Muscle layer of colon (tissue), 2 donors: ENCODE measurements around the gene RAB6B.

Experiments used
- H3K27ac ChIP-seq: one replicate; pipeline ENCODE4 v1.7.0; 2013; ENCODE audit warnings: low read depth, mild to moderate bottlenecking, low read length, moderate library complexity
- H3K27me3 ChIP-seq, 2 donors: one replicate each; pipeline ENCODE4 v1.7.0; 2013; ENCODE audit warnings: low read length in 2 of 2, mild to moderate bottlenecking in 2 of 2; ENCODE audit not compliant: insufficient read depth in 2 of 2, control insufficient read depth in 1 of 2
- H3K36me3 ChIP-seq: one replicate; pipeline ENCODE4 v1.7.0; 2013; ENCODE audit warnings: mild to moderate bottlenecking, low read length; ENCODE audit not compliant: insufficient read depth
- H3K4me1 ChIP-seq: one replicate; pipeline ENCODE4 v1.7.0; 2013; ENCODE audit warnings: mild to moderate bottlenecking, low read length; ENCODE audit not compliant: insufficient read depth
- H3K4me3 ChIP-seq, 2 donors: one replicate each; pipeline ENCODE4 v1.7.0; 2013; ENCODE audit warnings: low read length in 2 of 2, low read depth in 1 of 2, mild to moderate bottlenecking in 1 of 2, moderate library complexity in 1 of 2
- H3K9ac ChIP-seq: one replicate; pipeline ENCODE4 v1.7.0; 2013; ENCODE audit warnings: low read length
- H3K9me3 ChIP-seq: one replicate; pipeline ENCODE4 v1.7.0; 2013; ENCODE audit warnings: mild to moderate bottlenecking, low read length
- donor health status: abdominal sarcoma.
- donor health status: Adenocarcinoma of cecum.

Gene RAB6B

GRCh38 chr3:133928136-133928893 is 32.6 kb upstream of the RAB6B start:
- H3K4me3 ChIP-seq: peak overlapping the region; percentile 38 to 66
- H3K27ac ChIP-seq: no peak overlapping the region
- peak overlapping the region; percentile 49 for H3K9ac ChIP-seq

GRCh38 chr3:133927540-133928066 is 31.9 kb upstream of the RAB6B start:
- Histone ChIP-seq H3K27ac (no peak overlapping the region), H3K4me1 (peaks cover 5% of the 10 kb centered on the region), H3K9me3 (no peaks in the 10 kb centered on the region), H3K9ac (peak overlapping the region; percentile 49), H3K36me3 (no peaks in the 10 kb centered on the region), H3K27me3 (no peaks in the 10 kb centered on the region), H3K4me3 (peak overlapping the region; percentile 44 to 66)

More at GRCh38 chr3:133928136-133928893, 32.6 kb upstream of the RAB6B start:
- Histone ChIP-seq H3K27me3 (no peaks in the 10 kb centered on the region), H3K4me1 (peaks cover 5% of the 10 kb centered on the region), H3K9me3 (no peaks in the 10 kb centered on the region), H3K36me3 (no peaks in the 10 kb centered on the region)

GRCh38 chr3:133926736-133927539 is 31.3 kb upstream of the RAB6B start:
- Histone ChIP-seq H3K36me3 (no peaks in the 10 kb centered on the region), H3K27me3 (no peaks in the 10 kb centered on the region), H3K4me3 (peak overlapping the region; percentile 44 to 66), H3K9me3 (no peaks in the 10 kb centered on the region), H3K4me1 (peaks cover 5% of the 10 kb centered on the region), H3K27ac (no peak overlapping the region), H3K9ac (no peak overlapping the region)

- Histone ChIP-seq H3K4me1 (peaks cover 5% of the 10 kb centered on the region), H3K27ac (no peak overlapping the region), H3K9me3 (no peaks in the 10 kb centered on the region), H3K9ac (no peak overlapping the region), H3K36me3 (no peaks in the 10 kb centered on the region), H3K27me3 (no peaks in the 10 kb centered on the region), H3K4me3 (no peak overlapping the region)
Measured at GRCh38 chr3:133925960-133926735, 30.5 kb upstream of the RAB6B start.

- Histone ChIP-seq H3K9me3 (no peaks in the 10 kb centered on the region), H3K4me3 (no peak overlapping the region), H3K27me3 (no peaks in the 10 kb centered on the region), H3K4me1 (peaks cover 5% of the 10 kb centered on the region), H3K27ac (no peak overlapping the region), H3K9ac (no peak overlapping the region), H3K36me3 (no peaks in the 10 kb centered on the region)
Measured at GRCh38 chr3:133924041-133924440, 28.4 kb upstream of the RAB6B start.

GRCh38 chr3:133921592-133921991 is 25.9 kb upstream of the RAB6B start:
- H3K9me3 ChIP-seq: no peaks in the 10 kb centered on the region
- no peak overlapping the region for H3K27ac ChIP-seq
- no peaks in the 10 kb centered on the region for H3K36me3 ChIP-seq
- H3K4me3 ChIP-seq: no peak overlapping the region
- no peaks in the 10 kb centered on the region for H3K27me3 ChIP-seq
- no peaks in the 10 kb centered on the region for H3K4me1 ChIP-seq
- no peak overlapping the region for H3K9ac ChIP-seq

DNA sequence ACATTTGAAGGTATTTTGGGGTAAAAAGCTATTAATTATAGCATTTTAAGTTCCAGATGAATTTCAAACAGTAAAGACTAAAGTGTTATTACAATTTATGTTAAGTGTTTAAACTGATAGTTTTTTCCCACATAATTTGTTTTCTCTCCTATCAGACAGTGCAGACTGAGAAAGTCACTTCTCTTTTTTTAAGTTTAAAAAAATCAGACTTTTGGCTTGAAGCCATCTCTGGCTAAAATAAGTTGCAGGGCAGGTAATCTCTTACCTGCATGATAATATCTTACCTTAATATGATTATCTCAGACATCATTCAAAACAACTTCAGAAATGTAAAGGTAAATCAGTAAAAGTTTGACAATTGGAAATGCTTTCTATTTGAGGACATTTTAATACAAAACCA is 21.5 kb upstream of the RAB6B start:
- H3K9ac ChIP-seq: no peak overlapping the region
- peaks cover 0 to 4% of the 10 kb centered on the region in 2 donors for H3K27me3 ChIP-seq
- H3K9me3 ChIP-seq: no peaks in the 10 kb centered on the region
- H3K36me3 ChIP-seq: no peaks in the 10 kb centered on the region
- no peaks in the 10 kb centered on the region for H3K4me1 ChIP-seq
- H3K27ac ChIP-seq: no peak overlapping the region
- no peak overlapping the region for H3K4me3 ChIP-seq

- Histone ChIP-seq H3K4me1 (no peaks in the 10 kb centered on the region), H3K27ac (no peak overlapping the region), H3K27me3 (peaks cover 0 to 4% of the 10 kb centered on the region in 2 donors), H3K4me3 (no peak overlapping the region), H3K9ac (no peak overlapping the region), H3K9me3 (no peaks in the 10 kb centered on the region), H3K36me3 (no peaks in the 10 kb centered on the region)
Measured at GRCh38 chr3:133915685-133916658, 20.3 kb upstream of the RAB6B start.

DNA sequence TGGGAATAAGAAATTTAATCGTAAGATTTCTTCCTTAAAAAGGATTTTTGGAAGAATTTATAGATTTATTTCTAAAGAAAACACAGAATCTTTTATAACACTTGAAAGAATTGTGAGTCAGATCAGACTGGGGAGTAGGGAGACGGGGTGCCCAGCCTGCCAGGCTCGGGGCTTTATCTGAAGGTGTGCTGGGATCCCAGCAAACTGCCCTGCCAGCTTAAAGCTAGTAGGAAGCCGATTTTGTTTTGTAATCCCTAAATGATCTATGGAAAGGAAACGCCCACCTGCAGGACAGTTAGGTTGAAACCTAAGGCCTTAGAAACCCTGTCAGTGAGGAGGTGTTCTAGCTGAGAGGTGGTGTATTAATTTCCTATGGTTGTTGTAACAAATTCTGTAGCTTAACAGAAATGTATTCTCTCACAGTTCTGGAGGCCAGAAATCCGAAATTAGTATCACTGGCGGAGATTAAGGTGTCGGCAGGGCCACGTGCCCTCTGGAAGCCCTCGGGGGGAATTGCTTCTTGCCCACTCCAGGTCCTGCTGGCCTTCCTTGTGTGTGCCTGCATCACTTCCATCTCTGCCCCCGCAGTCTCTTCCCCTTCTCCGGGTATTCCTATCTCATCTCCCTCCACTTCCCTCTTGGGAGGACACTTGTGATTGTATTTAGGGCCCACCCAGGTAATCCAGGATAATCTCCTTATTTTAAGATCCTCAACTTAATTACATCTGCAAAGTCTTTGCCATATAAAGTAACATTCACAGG is 19.3 kb upstream of the RAB6B start:
- Histone ChIP-seq H3K27me3 (peaks cover 0 to 4% of the 10 kb centered on the region in 2 donors), H3K27ac (no peak overlapping the region), H3K9ac (no peak overlapping the region), H3K9me3 (no peaks in the 10 kb centered on the region), H3K36me3 (no peaks in the 10 kb centered on the region), H3K4me3 (no peak overlapping the region), H3K4me1 (no peaks in the 10 kb centered on the region)

DNA sequence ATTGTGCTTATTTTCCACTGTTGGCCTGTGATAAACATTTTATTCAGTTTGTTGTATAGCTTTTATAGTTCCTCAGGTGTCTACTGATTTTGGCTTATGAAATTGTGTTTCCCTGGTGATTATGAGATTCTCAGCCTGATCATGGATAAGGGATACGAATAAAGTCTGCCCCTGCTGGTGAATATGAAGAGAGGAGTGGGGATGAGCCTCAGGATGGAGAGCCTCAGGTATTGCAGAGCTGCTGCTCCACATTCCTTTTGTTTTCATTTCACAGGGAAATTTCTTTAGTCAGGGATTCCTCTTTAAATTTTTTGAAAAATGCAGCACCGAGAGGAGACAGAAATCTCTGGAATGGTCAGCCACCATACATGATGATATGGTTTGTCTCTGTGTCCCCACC is 14.7 kb upstream of the RAB6B start:
- H3K4me1 ChIP-seq: no peaks in the 10 kb centered on the region
- H3K27me3 ChIP-seq: peaks cover 0 to 4% of the 10 kb centered on the region in 2 donors
- H3K9ac ChIP-seq: no peak overlapping the region
- no peak overlapping the region for H3K4me3 ChIP-seq
- no peak overlapping the region for H3K27ac ChIP-seq
- H3K36me3 ChIP-seq: no peaks in the 10 kb centered on the region
- no peaks in the 10 kb centered on the region for H3K9me3 ChIP-seq
